Cerebellar nuclear complex (tissue), 1 donor: ENCODE measurements around the gene IGFBP7.

ENCODE experiments used
- DNase-seq, 2 experiments: peaks; one replicate each; lab custom pipeline; 2025; lab: John Stamatoyannopoulos, UW

IGFBP7 gene

GRCh38 chr4:57095245-57095644 lies 14.9 kb downstream of the IGFBP7 start:
- DNase-seq, result no peak

DNA sequence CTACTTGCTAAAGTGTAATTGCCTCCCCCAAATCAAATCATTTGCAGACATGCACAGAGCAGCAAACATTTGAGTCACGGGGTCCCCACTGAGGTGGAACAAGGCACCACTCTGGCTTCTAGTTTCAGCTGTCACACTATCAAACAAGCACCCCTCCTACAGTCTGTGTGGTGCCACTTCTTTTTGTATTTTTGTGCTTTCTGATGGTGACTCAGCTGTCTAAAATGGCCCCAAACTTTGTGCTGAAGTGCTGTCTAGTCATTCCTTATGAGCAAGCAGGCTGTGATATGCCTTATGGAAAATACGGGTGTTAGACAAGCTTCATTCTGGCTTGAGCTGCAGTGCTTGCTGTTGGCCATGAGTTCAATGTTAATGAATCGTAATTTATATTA lies 15.4 kb downstream of the IGFBP7 start:
- no peak for DNase-seq

DNA sequence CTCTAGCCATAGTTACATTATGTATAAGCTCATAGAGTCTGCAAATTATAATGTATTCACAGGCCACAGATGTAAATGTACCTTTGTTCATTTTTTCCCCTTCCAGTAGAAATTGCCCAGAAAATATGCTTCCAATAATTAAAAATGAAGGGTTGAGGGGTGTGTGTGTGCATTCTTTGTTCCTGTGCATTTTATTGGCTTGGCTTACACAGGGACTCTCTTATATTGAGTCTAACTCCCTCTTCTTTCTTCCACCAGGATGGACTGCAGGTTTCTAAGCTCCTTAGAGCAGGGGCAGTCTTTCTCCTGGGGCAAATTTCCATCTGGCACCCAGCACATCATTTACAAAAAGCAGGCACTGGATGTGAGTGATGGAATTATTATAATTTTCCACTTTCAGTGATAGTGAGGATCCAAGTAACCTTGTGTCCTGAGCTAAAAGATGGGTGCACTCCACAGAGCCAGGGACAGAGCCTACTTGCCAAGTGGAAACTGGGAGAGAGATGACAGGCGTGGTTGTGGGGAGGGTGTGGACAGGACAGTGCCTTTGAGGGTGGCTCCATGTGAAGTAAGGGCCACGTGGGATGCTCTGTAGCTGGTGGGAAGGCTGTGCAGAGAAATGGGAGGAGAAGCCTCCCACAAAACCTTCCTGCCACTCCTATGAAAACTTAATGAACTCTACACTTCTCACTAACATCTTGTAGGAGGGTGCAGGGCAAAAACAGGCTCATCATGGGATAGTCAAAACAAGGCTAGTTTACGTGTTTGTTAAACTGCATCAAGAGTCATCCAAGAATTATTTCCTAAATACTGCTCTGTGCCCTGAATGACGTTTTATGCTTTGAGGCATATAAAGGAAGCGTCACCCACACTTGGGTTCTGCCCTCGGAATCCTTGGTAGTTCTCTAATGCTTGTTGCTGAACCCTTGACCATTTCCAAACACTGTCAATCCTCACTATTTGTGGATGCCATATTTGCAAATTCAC lies 16.0 kb downstream of the IGFBP7 start:
- DNase-seq, result no peak

GRCh38 chr4:57091657-57092162 lies 18.5 kb downstream of the IGFBP7 start:
- DNase-seq, result no peak

GRCh38 chr4:57090079-57090478 lies 20.1 kb downstream of the IGFBP7 start:
- DNase-seq, result no peak

DNA sequence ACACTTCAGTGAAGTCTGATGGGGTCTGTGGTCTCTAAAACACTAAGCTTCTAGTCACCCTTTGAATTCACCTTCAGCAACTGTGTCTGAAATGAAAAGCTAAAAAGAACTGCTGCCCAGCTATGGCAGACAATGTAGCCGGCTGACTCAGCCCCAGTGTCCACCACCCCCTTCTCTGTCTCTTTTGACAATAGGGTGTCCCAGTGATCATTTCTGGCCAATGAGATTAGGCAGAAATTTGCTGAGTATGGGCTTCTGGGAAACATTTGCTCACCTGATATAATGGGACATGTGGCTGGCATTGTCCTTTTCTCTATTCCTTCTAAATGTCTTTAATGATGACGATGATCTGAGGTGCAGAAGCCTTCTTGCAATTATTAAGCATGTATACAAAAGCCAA lies 20.6 kb downstream of the IGFBP7 start:
- DNase-seq, result no peak

GRCh38 chr4:57086031-57086723 lies 24.0 kb downstream of the IGFBP7 start:
- DNase-seq, result no peak

- DNase-seq, result no peak
Measured at GRCh38 chr4:57085278-57085677, 24.9 kb downstream of the IGFBP7 start.

GRCh38 chr4:57084360-57084759 lies 25.8 kb downstream of the IGFBP7 start:
- no peak for DNase-seq

DNA sequence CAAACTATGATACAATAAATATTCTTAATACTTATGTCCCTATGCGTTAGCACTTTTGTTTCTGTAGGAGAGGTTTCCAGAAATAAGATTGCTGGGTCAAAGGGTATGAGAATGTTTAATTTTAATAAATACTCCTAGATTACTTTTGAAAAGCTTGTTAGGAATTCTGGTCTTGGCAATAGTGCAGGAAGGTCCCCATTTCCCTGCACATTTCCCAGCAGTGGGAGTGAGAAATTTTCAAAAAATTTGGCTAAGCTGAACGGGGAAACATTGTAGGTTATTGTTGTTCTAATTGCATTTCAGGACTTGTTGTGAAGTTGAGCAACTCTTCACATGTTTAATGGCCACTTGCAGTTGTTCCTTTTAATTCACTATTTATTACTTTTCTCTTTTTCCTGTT lies 27.1 kb downstream of the IGFBP7 start:
- no peak for DNase-seq

- DNase-seq, result no peak
Measured at GRCh38 chr4:57081651-57082621, 28.2 kb downstream of the IGFBP7 start.

GRCh38 chr4:57080781-57081650 lies 29.2 kb downstream of the IGFBP7 start:
- no peak for DNase-seq

DNA sequence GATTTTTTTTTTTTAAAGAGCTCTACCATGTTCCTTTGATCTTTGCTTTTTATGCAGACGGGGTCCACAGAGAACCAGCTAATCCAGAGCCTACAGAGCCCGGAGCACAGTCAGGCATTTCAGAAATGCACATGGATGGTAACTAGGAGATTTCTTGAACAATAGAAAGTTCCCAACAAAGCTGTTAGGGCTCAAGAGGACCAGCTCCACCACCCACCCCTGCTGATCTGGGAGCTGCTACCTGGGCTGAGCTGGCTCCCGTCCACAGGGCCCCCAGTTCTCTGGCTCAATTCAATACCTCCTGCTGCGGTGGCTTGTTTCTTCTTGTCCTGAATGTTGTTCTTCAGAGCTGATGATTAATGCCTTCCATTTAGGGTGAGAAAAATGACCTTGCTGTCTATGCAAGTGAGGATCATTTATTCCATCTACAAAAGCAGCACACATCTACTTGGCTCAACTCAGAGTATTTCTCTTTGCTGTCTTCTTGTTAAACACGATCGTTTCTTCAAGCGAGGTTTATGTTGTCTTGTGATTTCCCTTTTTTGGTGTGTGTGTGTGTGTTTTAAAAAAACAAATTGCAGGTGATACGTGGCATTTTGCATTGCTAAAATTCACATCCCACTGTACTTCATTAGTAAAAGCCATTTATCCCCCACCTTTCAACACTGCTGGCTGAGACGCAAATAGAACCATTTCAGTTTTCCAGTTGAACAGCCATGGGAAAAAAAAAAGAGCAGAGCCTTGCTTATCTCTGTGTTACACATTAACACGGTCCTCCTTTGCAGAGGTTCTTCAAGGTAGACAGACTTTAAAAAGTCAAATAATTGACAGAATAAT lies 31.3 kb downstream of the IGFBP7 start:
- no peak for DNase-seq

DNA sequence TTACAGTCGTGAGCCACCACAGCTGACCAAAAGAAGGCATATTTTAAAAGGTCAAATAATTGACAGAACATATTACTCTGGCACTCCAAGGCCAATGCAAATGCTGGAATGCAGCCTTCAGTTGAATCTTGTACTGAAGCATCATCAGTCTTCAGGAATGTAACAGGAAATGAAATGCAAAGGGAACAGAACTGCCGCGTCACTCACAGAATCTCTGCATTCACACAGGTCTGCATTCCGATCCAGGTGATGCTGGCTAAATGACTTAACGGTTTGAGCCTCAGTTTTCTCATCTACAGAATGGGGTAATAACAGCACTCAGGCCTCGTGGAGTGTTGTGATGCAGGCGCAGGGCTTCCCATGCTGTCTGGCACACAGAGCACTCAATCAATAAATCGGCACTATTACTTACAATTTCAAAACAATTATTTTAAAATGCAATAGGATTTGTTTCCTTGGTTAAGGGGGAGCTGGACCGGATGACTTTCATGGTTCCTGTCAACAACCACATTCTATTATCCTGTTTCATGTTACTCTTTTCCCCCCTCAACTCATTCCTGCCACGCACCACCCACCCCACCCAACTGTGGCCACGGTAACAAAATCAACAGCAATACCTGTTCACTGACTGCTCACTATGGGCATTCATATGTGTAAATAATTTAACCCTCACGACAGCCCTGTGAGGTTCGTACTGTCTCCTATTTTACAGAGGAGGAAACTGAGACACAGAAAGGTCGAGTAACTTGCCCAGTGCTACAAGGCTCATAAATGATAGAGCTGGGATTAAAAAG lies 32.4 kb downstream of the IGFBP7 start:
- no peak for DNase-seq

- DNase-seq, result no peak
Measured at GRCh38 chr4:57076646-57077045, 33.5 kb downstream of the IGFBP7 start.

DNA sequence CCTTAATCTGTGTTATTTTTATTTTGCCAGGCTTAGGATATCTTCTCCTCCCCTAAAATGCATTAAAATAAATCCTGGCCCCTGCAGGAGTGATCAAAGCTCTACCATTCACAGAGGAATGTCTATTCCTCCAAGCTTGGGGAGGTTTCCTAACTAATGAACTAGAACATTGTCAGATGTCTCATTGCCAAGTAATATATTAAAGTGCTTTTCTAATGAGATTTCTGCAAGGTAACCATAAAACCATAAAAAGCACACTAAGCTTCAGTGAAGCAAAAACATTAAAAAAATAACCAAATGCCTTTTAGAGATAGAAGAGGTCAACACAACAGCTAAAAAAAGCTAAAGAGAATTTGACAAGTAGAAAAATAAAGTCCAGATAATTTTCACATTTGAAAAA lies 34.8 kb downstream of the IGFBP7 start:
- no peak for DNase-seq

DNA sequence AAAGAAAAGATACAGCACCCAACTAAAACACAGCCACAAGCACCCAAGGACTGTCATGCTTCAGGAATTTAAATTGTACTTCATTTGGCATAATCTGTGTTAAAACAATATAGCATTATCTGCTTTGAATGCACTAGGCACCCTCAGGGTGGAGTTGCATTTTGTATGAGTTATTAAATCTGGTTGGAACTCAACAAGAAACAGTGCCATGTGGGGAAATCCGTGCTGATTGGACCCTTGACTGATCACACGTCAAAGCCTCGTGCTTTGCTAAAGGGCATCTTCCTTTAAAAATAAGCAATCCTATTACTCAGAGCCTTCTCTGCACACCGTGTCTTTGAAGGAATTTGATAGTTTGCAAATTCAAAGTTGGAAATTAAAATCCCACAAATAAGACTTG lies 35.4 kb downstream of the IGFBP7 start:
- no peak for DNase-seq

- no peak for DNase-seq
Measured at GRCh38 chr4:57073559-57073958, 36.6 kb downstream of the IGFBP7 start.

GRCh38 chr4:57071326-57071725 lies 38.9 kb downstream of the IGFBP7 start:
- DNase-seq, result no peak
